DND-41 (cell line): ENCODE measurements around the gene PISD.

Experiments used
- ATAC-seq: fragments of 200-7000 bp; cut with Tn5 transposase; 3 replicates; pipeline ENCODE4 v1.9.1; 2021; ENCODE audit warnings: low read depth; ENCODE audit not compliant: insufficient read depth
- DNase-seq: peaks from one replicate; pipeline ENCODE4 v3.0.0-alpha.2; 2020
- H2AFZ ChIP-seq: 2 replicates; pipeline ENCODE4 v1.6.0; 2012; ENCODE audit warnings: low read depth, low read length
- H3K27ac ChIP-seq: 2 replicates; pipeline ENCODE4 v1.5.1; 2012; ENCODE audit warnings: low read length, inconsistent platforms
- H3K27me3 ChIP-seq: fragments of 200-600 bp; sonication (generic); 2 replicates; pipeline ENCODE4 v1.6.0; 2012; ENCODE audit warnings: low read length, mild to moderate bottlenecking, inconsistent platforms; ENCODE audit not compliant: insufficient read depth, poor library complexity
- H3K36me3 ChIP-seq: 2 replicates; pipeline ENCODE4 v1.5.1; 2012; ENCODE audit warnings: low read length, inconsistent platforms; ENCODE audit not compliant: insufficient read depth
- H3K4me1 ChIP-seq: 2 replicates; pipeline ENCODE4 v1.5.1; 2012; ENCODE audit warnings: mild to moderate bottlenecking, low read length; ENCODE audit not compliant: insufficient read depth
- H3K4me2 ChIP-seq: 2 replicates; pipeline ENCODE4 v1.6.0; 2012; ENCODE audit warnings: mild to moderate bottlenecking, moderate library complexity, low read length, inconsistent platforms; ENCODE audit not compliant: insufficient read depth
- H3K4me3 ChIP-seq, 2 experiments: fragments of 200-600 bp in 1 of 2; shearing (Covaris generic) in 1 of 2; 2 replicates each; pipeline ENCODE4 v1.5.1; 2012 to 2016; ENCODE audit warnings: inconsistent platforms in 2 of 2, low read length in 2 of 2, mild to moderate bottlenecking in 2 of 2, low read depth in 1 of 2, moderate library complexity in 1 of 2
- H3K79me2 ChIP-seq: 2 replicates; pipeline ENCODE4 v1.6.0; 2012; ENCODE audit warnings: low read length, inconsistent platforms; ENCODE audit not compliant: insufficient read depth
- H3K9ac ChIP-seq: 2 replicates; pipeline ENCODE4 v1.6.0; 2012; ENCODE audit warnings: low read depth, mild to moderate bottlenecking, inconsistent platforms, low read length, moderate library complexity
- H3K9me3 ChIP-seq: 2 replicates; pipeline ENCODE4 v1.5.1; 2012; ENCODE audit warnings: low read length, moderate library complexity, mild to moderate bottlenecking, inconsistent platforms; ENCODE audit not compliant: insufficient read depth, severe bottlenecking
- H4K20me1 ChIP-seq: 2 replicates; pipeline ENCODE4 v1.6.0; 2012; ENCODE audit warnings: low read length; ENCODE audit not compliant: insufficient read depth
- EZH2 ChIP-seq: IDR thresholded peaks from 3 replicates; pipeline ENCODE4 v1.6.1; 2012; ENCODE audit warnings: borderline replicate concordance, low read depth, mild to moderate bottlenecking, moderate library complexity, low read length, inconsistent platforms; ENCODE audit not compliant: severe bottlenecking
- TF ChIP-seq, protein P1 (sequence below): IDR thresholded peaks from 2 replicates; pipeline ENCODE4 v1.5.1; 2012; ENCODE audit warnings: borderline replicate concordance, low read length, moderate library complexity, mild to moderate bottlenecking; ENCODE audit not compliant: poor library complexity, severe bottlenecking; ENCODE audit errors: extremely low read depth

Gene PISD

DNA sequence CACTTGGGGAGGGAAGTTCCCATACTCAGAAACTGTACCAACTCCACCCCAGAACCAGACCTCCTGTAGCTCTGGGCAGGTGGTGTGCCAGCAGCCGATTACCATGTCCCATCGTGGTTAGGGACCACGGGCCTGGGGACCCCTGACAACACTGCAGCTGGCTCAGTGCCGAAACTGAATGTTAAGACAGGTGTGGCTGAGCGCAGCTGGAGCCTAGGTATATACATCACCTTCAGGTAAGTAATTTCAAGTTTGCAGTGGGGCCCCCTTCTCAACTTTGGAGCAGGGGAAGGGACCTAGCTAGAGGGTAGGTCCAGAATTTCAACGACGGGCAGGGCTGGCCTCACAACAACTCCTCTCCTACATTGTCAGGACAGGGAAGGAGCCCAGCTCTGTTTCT is 20.7 kb upstream of the PISD start:
- Histone ChIP-seq H3K27ac (no peak overlapping the region), H3K36me3 (peaks cover 43% of the 10 kb centered on the region)
- no peak for ATAC-seq

GRCh38 chr22:31681349-31682345 is 19.6 kb upstream of the PISD start:
- ATAC-seq, result no peak
- H3K9me3 ChIP-seq, result no peaks in the 10 kb centered on the region
- no peaks in the 10 kb centered on the region for H3K4me1 ChIP-seq
- H3K27ac ChIP-seq, result no peak overlapping the region
- peaks cover 38% of the 10 kb centered on the region for H3K36me3 ChIP-seq
- no peak overlapping the region for H3K9ac ChIP-seq
- no peak for DNase-seq
- TF ChIP-seq, protein P1, sequence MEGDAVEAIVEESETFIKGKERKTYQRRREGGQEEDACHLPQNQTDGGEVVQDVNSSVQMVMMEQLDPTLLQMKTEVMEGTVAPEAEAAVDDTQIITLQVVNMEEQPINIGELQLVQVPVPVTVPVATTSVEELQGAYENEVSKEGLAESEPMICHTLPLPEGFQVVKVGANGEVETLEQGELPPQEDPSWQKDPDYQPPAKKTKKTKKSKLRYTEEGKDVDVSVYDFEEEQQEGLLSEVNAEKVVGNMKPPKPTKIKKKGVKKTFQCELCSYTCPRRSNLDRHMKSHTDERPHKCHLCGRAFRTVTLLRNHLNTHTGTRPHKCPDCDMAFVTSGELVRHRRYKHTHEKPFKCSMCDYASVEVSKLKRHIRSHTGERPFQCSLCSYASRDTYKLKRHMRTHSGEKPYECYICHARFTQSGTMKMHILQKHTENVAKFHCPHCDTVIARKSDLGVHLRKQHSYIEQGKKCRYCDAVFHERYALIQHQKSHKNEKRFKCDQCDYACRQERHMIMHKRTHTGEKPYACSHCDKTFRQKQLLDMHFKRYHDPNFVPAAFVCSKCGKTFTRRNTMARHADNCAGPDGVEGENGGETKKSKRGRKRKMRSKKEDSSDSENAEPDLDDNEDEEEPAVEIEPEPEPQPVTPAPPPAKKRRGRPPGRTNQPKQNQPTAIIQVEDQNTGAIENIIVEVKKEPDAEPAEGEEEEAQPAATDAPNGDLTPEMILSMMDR, result no peak
- TF ChIP-seq EZH2, result no peak
- no peaks in the 10 kb centered on the region for H3K27me3 ChIP-seq
- no peaks in the 10 kb centered on the region for H3K79me2 ChIP-seq
- H2AFZ ChIP-seq, result no peak overlapping the region
- no peak overlapping the region for H3K4me3 ChIP-seq
- no peak overlapping the region for H3K4me2 ChIP-seq
- H4K20me1 ChIP-seq, result no peaks in the 10 kb centered on the region

More for the DNA sequence above, 20.7 kb upstream of the PISD start:
- Histone ChIP-seq H3K9ac (no peak overlapping the region), H3K79me2 (no peaks in the 10 kb centered on the region), H3K4me2 (no peak overlapping the region), H2AFZ (no peak overlapping the region), H3K4me1 (no peaks in the 10 kb centered on the region), H3K4me3 (no peak overlapping the region), H3K9me3 (no peaks in the 10 kb centered on the region), H3K27me3 (no peaks in the 10 kb centered on the region), H4K20me1 (no peaks in the 10 kb centered on the region)
- TF ChIP-seq, protein P1, result no peak
- no peak for TF ChIP-seq EZH2
- no peak for DNase-seq

- no peak overlapping the region for H2AFZ ChIP-seq
- H3K4me1 ChIP-seq, result no peaks in the 10 kb centered on the region
- H3K9ac ChIP-seq, result no peak overlapping the region
- H3K4me2 ChIP-seq, result no peak overlapping the region
- no peak overlapping the region for H3K27ac ChIP-seq
- H3K9me3 ChIP-seq, result no peaks in the 10 kb centered on the region
- TF ChIP-seq, protein P1, result no peak
- TF ChIP-seq EZH2, result no peak
- no peak for ATAC-seq
- H3K36me3 ChIP-seq, result peaks cover 34% of the 10 kb centered on the region
- no peaks in the 10 kb centered on the region for H4K20me1 ChIP-seq
- no peaks in the 10 kb centered on the region for H3K79me2 ChIP-seq
- H3K4me3 ChIP-seq, result no peak overlapping the region
- H3K27me3 ChIP-seq, result no peaks in the 10 kb centered on the region
- no peak for DNase-seq
Observed at GRCh38 chr22:31680861-31681341, 18.9 kb upstream of the PISD start.
